Cerebellar nuclear complex (tissue), 1 donor: ENCODE measurements around the gene CBX1.
"Not testable (repeated sequence)": the region's sequence is repeated elsewhere in the genome, so short reads cannot be mapped to it uniquely, and the experiment has no call there.

Experiments used
- DNase-seq, 2 experiments: peaks; one replicate each; lab custom pipeline; 2025; lab: John Stamatoyannopoulos, UW

The CBX1 gene

GRCh38 chr17:48123111-48123510 lies 21.8 kb upstream of the CBX1 start:
- no peak for DNase-seq

DNA sequence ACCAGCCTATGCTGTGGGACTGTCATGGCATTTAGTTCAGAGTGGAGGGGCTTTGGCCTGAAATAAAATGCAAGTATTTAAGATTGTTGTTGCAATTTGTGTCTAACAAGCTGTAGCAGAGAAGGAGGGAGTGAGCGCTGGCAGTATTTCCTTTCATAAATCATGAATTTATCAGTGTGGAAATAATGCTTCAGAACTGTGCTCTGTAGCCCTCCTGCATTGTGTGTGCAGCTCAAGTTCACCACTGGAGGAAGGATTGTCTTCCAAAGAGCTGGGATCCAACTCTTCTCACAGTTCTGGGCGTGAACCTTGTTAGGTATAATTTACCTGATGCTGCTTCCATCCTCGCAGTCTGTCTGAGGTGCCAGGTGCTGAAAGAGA lies 21.4 kb upstream of the CBX1 start:
- DNase-seq: no peak

DNA sequence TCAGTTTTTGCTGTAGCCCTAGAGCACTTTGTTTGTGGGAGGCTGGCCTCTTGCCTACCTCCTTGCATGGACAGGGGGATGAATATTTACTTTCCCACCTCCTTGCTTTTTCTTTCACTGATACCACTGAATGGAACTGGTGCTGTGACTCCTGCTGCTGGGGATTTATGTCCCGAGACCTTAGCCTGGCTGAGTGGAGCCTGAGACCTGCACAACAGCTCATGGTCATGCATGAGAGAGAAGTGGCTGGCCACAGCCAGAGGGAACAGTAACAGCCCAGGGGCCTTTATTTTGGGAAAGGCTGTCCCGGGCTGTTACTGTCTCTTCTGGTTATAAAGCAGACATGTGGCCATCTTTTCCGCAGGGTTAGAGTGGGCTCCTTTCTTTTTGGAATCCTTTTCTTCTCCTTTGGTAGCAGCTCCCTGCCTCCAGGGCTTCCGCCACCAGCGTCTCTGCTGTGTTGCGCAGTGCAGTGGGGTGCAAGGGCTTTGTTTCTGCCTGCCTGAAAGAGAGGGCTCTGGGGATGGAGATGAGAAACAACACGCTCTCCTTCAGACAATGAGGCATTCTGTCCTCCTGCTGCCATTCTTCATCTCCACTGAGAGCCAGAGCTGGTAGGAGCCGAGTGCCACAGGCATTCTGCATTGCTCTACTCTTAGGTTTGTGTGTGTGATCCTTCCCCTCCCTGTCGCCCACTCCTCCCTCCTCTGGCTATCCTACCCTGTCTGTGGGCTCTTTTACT lies 20.8 kb upstream of the CBX1 start:
- no peak for DNase-seq

DNA sequence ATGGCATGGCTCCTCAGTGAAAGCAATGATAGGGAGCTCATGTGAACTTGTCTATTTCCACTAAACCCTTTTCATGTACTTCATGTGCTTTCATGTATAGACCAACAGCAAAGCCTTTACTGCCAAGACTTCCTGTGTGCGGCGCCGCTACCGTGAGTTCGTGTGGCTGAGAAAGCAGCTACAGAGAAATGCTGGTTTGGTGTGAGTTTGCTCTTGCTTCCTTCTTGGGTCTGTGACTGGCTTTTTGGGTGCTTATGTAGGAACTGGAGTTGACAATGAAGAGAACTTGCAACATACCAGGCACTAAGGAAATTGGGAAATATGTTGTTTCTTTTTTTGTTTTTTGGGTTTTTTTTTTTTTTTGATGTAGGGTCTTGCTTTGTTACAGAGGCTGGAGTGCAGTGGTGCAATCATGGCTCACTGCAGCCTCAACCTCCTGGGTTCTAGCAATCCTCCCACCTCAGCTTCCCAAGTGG lies 12.0 kb upstream of the CBX1 start:
- DNase-seq: no peak

DNA sequence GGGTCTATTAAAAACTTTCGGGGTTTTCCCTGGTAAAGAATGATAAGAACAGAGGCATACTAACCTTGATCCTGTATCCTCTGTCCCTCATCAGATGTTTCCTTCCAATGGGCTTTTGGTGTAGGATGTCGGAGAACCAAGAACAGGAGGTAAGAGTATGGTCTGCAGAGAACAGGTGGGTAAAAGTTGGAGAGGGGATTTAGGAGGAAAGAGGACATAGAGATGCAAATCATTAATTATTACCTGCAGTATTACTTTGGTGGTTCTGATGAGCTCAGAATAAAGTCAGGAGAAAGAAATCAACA lies 10.6 kb upstream of the CBX1 start:
- no peak for DNase-seq

DNA sequence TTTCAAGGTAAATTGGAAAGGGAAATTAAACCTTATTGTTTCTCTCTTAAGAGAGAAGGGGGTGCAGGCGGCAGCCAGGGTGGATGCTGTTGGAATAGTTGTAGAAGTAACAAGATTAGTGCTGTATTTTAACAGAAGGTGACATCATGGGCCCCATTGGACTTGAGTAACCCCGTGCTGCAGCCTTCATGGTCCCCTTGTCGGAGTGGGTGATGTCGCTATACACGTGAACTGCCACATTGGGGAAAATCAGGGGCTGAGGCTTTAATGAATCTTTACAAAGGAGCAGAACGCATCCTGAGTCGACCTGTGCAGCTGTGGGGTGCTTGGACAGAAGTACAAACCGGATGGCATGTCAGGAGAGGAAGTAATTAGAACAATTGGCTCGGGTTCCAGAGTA lies 9.5 kb upstream of the CBX1 start:
- DNase-seq: no peak

DNA sequence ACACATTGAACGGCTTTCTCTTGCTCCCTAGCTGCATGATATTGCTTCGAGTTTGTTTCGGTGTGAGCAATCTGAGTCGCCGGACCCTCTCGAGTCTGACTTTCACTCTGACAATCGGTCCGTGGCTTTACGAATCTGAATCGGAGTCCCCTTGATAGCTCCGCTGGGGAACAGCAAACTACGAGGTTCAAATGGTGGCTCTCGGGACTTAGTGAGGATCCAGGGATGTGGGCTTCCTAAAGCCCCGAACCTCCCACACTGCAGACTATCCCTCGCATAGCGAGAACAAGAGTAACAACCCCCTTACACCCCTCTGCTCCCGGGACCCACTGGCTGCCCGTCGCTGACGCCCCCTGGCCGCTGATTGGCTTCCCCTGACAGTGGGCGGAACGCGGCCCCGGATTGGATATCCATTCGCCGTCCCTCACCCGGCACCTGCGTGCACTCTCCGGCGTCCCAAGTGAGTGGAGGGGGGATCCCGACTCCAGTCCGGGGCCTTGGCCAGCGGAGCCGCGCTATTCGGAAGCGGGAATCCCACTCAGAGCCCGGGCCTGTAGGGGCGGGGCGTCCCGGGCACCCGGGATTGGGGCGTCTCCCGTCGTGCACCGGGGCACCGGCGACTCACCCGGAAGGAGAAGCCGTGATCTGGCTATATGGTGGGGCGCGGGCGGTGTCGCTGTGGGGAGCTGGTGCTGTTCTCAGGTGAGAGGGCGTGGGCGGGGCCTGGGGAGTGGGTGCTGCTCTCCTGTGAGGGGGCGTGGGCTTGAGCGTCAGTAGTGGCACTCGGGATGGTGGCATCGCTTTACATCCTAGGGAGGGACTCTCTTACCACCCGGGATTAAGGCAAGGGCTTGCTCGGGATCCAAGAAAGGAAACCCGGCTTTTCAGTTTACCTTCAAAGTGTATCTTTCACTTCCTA lies 6.1 kb upstream of the CBX1 start, which contains the start of gene SNX11:
TSS of gene SNX11 (plus strand) at position 630 of the 919 bp plus-strand sequence. CDS start 4,278 bp downstream, outside the sequence.
- DNase-seq: peak in 1 of 2 experiments; percentile 61

DNA sequence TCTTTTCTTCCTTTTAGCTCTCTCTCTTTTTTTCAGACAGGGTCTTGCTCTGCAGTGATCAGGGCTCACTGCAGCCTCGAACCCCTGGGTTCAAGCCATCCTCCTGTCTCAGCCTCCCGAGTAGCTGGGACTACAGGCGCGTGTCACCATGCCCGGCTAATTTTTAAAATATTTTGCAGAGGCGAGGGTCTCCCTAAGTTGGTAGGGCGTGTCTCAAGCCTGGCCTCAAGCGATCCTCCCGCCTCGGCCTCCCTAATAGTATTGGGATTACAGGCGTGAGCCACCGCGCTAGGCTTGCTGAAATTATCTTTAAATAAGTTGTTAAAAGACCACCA lies 5.5 kb upstream of the CBX1 start:
- no peak for DNase-seq

- DNase-seq: no peak
These were observed 3.2 kb upstream of the CBX1 start for GRCh38 chr17:48104440-48104839.

- no peak for DNase-seq
These were observed 1.8 kb upstream of the CBX1 start for GRCh38 chr17:48102798-48103715.

- no peak for DNase-seq
These were observed 919 bp upstream of the CBX1 start for GRCh38 chr17:48102043-48102750.

GRCh38 chr17:48100591-48101011 lies 677 bp downstream of the CBX1 start:
- DNase-seq: no peak

- DNase-seq: no peak
These were observed 1.1 kb downstream of the CBX1 start for GRCh38 chr17:48100160-48100559.

DNA sequence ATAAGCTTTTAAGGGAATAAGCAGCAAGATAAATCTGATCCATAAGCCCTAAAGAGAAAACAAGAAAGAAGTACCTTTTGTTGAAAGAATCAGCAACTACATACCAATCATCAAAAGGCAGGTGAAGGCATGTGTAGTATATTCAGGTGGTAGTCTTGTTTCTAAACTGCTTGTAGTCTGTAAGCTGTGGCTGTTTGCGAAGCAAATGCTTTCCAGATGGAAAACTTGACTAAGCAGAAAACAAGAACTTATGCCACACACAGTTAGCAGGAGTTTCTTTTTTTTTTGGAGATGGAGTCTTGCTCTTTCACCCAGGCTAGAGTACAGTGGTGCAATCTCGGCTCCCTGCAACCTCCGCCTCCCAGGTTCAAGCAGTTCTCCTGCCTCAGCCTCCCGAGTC lies 5.7 kb downstream of the CBX1 start:
- DNase-seq: no peak

- no peak for DNase-seq
These were observed 7.8 kb downstream of the CBX1 start for GRCh38 chr17:48093341-48094045.

DNA sequence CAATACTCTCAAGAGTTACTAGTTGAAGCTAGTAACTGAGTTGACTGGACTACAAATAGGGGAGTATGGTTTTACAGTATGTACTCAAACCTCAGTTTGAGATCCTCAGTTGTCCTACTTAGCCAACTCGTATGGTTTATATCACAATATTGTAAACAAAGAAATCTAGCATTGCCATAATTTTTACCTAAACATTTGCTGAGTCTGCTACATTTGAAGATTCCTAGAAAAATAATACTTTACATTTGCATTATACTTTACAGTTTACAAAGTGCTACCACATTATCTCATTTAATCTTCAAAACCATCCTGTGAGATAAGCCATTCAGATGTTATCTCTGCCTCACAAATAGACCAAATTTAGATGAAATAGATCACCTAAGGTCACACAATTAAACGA lies 16.3 kb downstream of the CBX1 start:
- DNase-seq: no peak

DNA sequence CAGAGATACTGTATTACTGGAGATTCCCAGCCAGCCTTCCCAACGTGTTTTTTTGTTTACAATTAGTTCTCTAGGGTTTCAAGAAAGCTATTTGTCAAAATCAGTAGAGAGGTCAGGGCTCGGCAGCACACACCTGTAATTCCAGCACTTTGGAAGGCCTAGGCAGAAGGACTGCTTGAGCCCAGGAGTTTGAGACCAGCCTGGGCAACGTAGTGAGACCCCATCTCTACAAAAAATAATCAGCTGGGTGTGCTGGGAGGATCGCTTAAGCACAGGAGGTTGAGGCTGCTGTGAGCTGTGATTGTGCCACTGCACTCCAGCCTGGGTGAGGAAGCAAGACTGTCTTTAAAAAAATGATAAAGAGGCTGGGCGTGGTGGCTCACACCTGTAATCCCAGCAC lies 19.4 kb downstream of the CBX1 start:
- DNase-seq: no peak

GRCh38 chr17:48077152-48077551 lies 24.1 kb downstream of the CBX1 start:
- not testable (repeated sequence) for DNase-seq

DNA sequence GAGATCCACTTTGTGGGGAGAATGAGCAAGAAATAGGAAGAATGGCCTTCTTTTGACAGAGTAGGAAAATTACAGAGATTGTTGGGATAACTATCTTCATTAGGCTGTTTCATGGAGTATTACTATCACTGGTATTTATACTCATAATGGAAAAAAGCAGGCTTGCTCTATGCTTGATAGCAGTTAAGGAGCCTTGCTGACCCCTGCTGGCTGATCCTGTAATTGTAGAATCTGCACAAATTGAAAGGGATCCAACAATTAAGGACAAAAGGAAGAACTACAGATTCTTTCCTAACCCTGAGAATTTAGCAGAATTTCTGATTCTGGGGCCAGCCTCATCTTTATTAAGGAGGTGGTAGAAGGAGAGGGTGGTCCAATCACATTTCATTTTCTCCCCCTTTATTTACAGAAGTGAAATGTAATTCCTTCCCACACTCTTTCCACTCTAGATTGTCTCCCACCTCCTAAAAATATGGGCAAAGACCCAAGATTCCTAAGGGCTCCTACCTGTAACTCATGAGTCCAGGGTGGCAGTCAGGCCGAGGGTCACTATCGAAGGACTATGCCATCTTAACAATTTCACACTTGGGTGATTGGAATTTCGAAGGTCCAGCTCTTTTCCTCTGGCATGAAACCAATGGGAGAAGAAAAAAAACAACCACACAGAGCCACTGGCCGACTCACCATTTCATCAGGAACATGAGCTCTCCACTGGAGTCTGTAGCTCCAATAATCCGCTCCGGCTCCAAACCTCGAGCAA lies 26.8 kb downstream of the CBX1 start:
- peak in 1 of 2 experiments; percentile 68 for DNase-seq

- DNase-seq: not testable (repeated sequence)
These were observed 27.6 kb downstream of the CBX1 start for GRCh38 chr17:48073566-48074094.
